ENCODE measurements around the gene PRKACA. TPM values are rescaled to one million over a fixed set of nuclear protein-coding genes. Genes with fewer than 3 reads are reported as not detected.

Gene PRKACA
- total and polyA plus RNA-seq, 2 donors (not counting 3 experiments of a cell fraction or from before 2014, with no cell fraction given) = 44.2 to 97.5 TPM

DNA sequence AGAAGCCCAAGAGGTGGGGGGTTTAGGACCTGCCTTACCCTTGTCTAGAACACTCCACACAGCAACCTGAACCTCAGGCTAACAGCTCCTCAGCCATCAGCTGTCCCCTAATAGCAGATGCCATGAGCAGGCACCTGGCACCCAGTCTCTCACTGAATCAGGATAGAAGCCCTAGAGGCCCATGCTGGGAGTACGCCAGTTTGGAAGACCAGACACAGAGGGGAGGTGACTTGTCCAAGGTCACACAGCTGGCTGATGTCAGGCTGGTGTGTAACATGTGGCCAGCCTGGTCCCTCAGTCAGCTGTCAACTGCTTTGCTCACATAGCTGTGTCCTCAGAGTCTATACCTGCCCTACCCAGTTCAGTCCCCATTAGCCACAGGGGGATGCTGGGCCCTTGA, 14.3 kb downstream of the PRKACA start:
- no peaks in the 10 kb centered on the region for H3K9me1 ChIP-seq (replicated peaks; ENCODE audit: control insufficient read depth, extremely low read depth, insufficient read depth, low read length)
- no peaks in the 10 kb centered on the region for H4K20me1 ChIP-seq (replicated peaks; ENCODE audit: control insufficient read depth, extremely low read depth, insufficient read depth, low read length)
- no peak overlapping the region for H3K9ac ChIP-seq (replicated peaks; ENCODE audit: extremely low read depth, insufficient read depth, low read length)
- DNase-seq (ENCODE audit: low read depth, low spot score) = no peak
- CTCF ChIA-PET = interaction anchor here (1.1 to 1.7 kb wide), 2 partner anchors 13 to 22 kb away, joined by 3 to 5 read pairs; no protein-coding TSS in a partner anchor
- no TSS peak for BruUV-seq (replicated peaks)
- H3K4me1 ChIP-seq (ENCODE audit: control insufficient read depth, extremely low read depth, insufficient read depth, low read length) = peaks cover 4% of the 10 kb centered on the region
- no peak overlapping the region for H3K4me2 ChIP-seq (ENCODE audit: insufficient read depth, low read length)
- H3K27me3 ChIP-seq (ENCODE audit: control insufficient read depth in 2 of 2, insufficient read depth in 2 of 2, low read length in 2 of 2) = no peaks in the 10 kb centered on the region
- no peak overlapping the region for H3K27ac ChIP-seq (ENCODE audit: insufficient read depth, low read depth, low read length)
- no peaks in the 10 kb centered on the region for H3K9me3 ChIP-seq (replicated peaks; ENCODE audit: control insufficient read depth, insufficient read depth, low read length)
- no peak for FAIRE-seq
- dilution Hi-C loops (cut with MboI; ENCODE audit: extremely low pct_ligation_motif_present, low sequenced_read_pairs) (no loop called here), intact Hi-C loops (cut with micrococcal nuclease) (no loop called here)
- no peak overlapping the region for H3K4me3 ChIP-seq (replicated peaks in 1 of 3; ENCODE audit: insufficient read depth in 1 of 3, low read depth in 1 of 3, low read length in 3 of 3)
- no peak overlapping the region for H2AFZ ChIP-seq (ENCODE audit: low read depth, low read length)
- no peaks in the 10 kb centered on the region for H3K79me2 ChIP-seq (ENCODE audit: control insufficient read depth, insufficient read depth, low read length)
- POLR2A ChIA-PET = no interaction called here
- TF ChIP-seq POLR2A (IDR thresholded peaks at IDR 0.05; ENCODE audit: low read depth, low read length) = no peak
- no peak for TF ChIP-seq JUN (IDR thresholded peaks at IDR 0.05; ENCODE audit: borderline replicate concordance, insufficient read depth, insufficient read length, low read depth)
- TF ChIP-seq, protein P1, sequence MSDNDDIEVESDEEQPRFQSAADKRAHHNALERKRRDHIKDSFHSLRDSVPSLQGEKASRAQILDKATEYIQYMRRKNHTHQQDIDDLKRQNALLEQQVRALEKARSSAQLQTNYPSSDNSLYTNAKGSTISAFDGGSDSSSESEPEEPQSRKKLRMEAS (IDR thresholded peaks at IDR 0.05; ENCODE audit: insufficient read depth, insufficient read length) = no peak
- no peak for TF ChIP-seq POLR2AphosphoS5 (IDR thresholded peaks at IDR 0.05; ENCODE audit: insufficient read depth, low read depth, low read length)
- TF ChIP-seq, protein P2, sequence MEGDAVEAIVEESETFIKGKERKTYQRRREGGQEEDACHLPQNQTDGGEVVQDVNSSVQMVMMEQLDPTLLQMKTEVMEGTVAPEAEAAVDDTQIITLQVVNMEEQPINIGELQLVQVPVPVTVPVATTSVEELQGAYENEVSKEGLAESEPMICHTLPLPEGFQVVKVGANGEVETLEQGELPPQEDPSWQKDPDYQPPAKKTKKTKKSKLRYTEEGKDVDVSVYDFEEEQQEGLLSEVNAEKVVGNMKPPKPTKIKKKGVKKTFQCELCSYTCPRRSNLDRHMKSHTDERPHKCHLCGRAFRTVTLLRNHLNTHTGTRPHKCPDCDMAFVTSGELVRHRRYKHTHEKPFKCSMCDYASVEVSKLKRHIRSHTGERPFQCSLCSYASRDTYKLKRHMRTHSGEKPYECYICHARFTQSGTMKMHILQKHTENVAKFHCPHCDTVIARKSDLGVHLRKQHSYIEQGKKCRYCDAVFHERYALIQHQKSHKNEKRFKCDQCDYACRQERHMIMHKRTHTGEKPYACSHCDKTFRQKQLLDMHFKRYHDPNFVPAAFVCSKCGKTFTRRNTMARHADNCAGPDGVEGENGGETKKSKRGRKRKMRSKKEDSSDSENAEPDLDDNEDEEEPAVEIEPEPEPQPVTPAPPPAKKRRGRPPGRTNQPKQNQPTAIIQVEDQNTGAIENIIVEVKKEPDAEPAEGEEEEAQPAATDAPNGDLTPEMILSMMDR (IDR thresholded peaks at IDR 0.05; ENCODE audit: extremely low read depth in 1 of 2, insufficient read depth in 1 of 2, low read depth in 1 of 2, low read length in 2 of 2) = no peak
- no peak for TF ChIP-seq MYC (IDR thresholded peaks at IDR 0.05; ENCODE audit: low read depth, low read length)
- no peak for TF ChIP-seq FOS (IDR thresholded peaks at IDR 0.05; ENCODE audit: borderline replicate concordance, insufficient read depth, low read length)
- no peak for TF ChIP-seq GATA2 (IDR thresholded peaks at IDR 0.05; ENCODE audit: insufficient read depth, insufficient read length, low read depth, low read length)
- TF ChIP-seq EZH2 (IDR thresholded peaks at IDR 0.05; ENCODE audit: borderline replicate concordance, low read depth, low read length, severe bottlenecking) = no peak
- H3K36me3 ChIP-seq (ENCODE audit: control insufficient read depth in 2 of 2, extremely low read depth in 1 of 2, insufficient read depth in 2 of 2, low read length in 2 of 2) = peaks cover 0 to 20% of the 10 kb centered on the region in 2 experiments

Measured in endothelial cell of umbilical vein (primary cell).